Esophagus squamous epithelium (tissue), 5 donors: ENCODE measurements around the gene DDX52. TPM values are rescaled to one million over a fixed set of nuclear protein-coding genes. Genes with fewer than 3 reads are reported as not detected.

Experiments used
- DNase-seq: peaks from one replicate; lab custom pipeline; 2025; lab: John Stamatoyannopoulos, UW
- H3K27ac ChIP-seq, 4 donors: fragments of 200-600 bp; sonication (generic); one replicate each; pipeline ENCODE4 v1.5.1; 2016 to 2019; ENCODE audit warnings: mild to moderate bottlenecking in 1 of 4
- H3K27me3 ChIP-seq, 4 donors: fragments of 200-600 bp; sonication (generic); 1 replicate in 3 of 4; 2 replicates in 1 of 4; pipeline versions ENCODE4 v1.5.1 to v1.6.0; 2017 to 2021; ENCODE audit warnings: antibody characterized with exemption in 1 of 4
- H3K36me3 ChIP-seq, 3 donors: fragments of 200-600 bp; sonication (generic); one replicate each; pipeline ENCODE4 v1.5.1; 2016 to 2019
- H3K4me1 ChIP-seq, 3 donors: fragments of 200-600 bp; sonication (generic); one replicate each; pipeline ENCODE4 v1.5.1; 2017 to 2019
- H3K4me3 ChIP-seq, 4 donors: fragments of 200-600 bp; sonication (generic); 1 replicate in 3 of 4; 2 replicates in 1 of 4; pipeline ENCODE4 v1.5.1; 2016 to 2019; ENCODE audit warnings: mild to moderate bottlenecking in 2 of 4, moderate library complexity in 1 of 4
- H3K9me3 ChIP-seq, 3 donors: fragments of 200-600 bp; sonication (generic); one replicate each; pipeline ENCODE4 v1.5.1; 2016 to 2019
- CTCF ChIP-seq, 6 experiments: fragments of 450-650 bp in 4 of 6; fragments of 200-600 bp in 2 of 6; sonication (generic) in 2 of 6; IDR thresholded peaks; one replicate each; pipeline ENCODE4 v1.5.1; 2016 to 2019; ENCODE audit warnings: antibody characterized with exemption in 6 of 6, mild to moderate bottlenecking in 4 of 6, moderate library complexity in 4 of 6
- POLR2A ChIP-seq, 4 donors: fragments of 450-650 bp; IDR thresholded peaks; one replicate each; pipeline ENCODE4 v1.6.1; 2017; ENCODE audit warnings: antibody characterized with exemption in 4 of 4, mild to moderate bottlenecking in 4 of 4, moderate library complexity in 3 of 4
- WGBS, 2 donors: methylation state at CpG; one replicate each; pipeline ENCODE4 v1.1.5; 2018; 5-methylcytosine and 5-hydroxymethylcytosine counted together
- intact Hi-C: fragments of 100-400 bp; cut with DNase I; formaldehyde crosslinking; loops from one replicate; pipeline ENCODE4 v1.15.0; 2022
- total RNA-seq, 4 donors: library from RNA; depleted of rRNA; stranded (reverse); fragments of >200 nt; gene quantifications; one replicate each; pipeline ENCODE4 v1.1.0, GENCODE V29; 2016
- donor health status: DM: yes; HTN: yes; CAD: no.

The DDX52 gene
- total RNA-seq, 4 donors from 2014 or later, result 13.3 to 27.7 (median 21.6) TPM

- 41 to 72% methylated on average over 5 of the region's 5 CpGs for WGBS, 2 donors
- TF ChIP-seq CTCF (IDR thresholded peaks at IDR 0.05) (no peak), POLR2A (IDR thresholded peaks at IDR 0.05) (no peak)
- Histone ChIP-seq H3K27ac (no peak overlapping the region), H3K4me1 (no peaks in the 10 kb centered on the region), H3K4me3 (no peak overlapping the region), H3K27me3 (peaks cover 0 to 3% (median 0%) of the 10 kb centered on the region in 4 donors), H3K9me3 (no peaks in the 10 kb centered on the region), H3K36me3 (no peaks in the 10 kb centered on the region)
- intact Hi-C loops, result no loop called here
- DNase-seq, result no peak
These were observed 16.7 kb upstream of the DDX52 start for GRCh38 chr17:37659925-37660324.

GRCh38 chr17:37657202-37657601 is 14.0 kb upstream of the DDX52 start:
- intact Hi-C loops, result no loop called here

GRCh38 chr17:37651849-37652248 is 8.6 kb upstream of the DDX52 start:
- WGBS, 2 donors, result 54 to 87% methylated on average over 2 of the region's 2 CpGs
- intact Hi-C loops, result no loop called here

More at GRCh38 chr17:37657202-37657601, 14.0 kb upstream of the DDX52 start:
- Histone ChIP-seq H3K27ac (no peak overlapping the region), H3K27me3 (peaks cover 0 to 21% (median 0%) of the 10 kb centered on the region in 4 donors), H3K4me3 (no peak overlapping the region), H3K4me1 (no peaks in the 10 kb centered on the region), H3K9me3 (no peaks in the 10 kb centered on the region), H3K36me3 (no peaks in the 10 kb centered on the region)
- DNase-seq, result no peak
- no peak for TF ChIP-seq CTCF (IDR thresholded peaks at IDR 0.05)
- TF ChIP-seq POLR2A (IDR thresholded peaks at IDR 0.05), result no peak
- 75 to 87% methylated on average over 1 of the region's 1 CpG for WGBS, 2 donors

GRCh38 chr17:37650419-37651003 is 7.3 kb upstream of the DDX52 start:
- intact Hi-C loops, result no loop called here
- Histone ChIP-seq H3K36me3 (no peaks in the 10 kb centered on the region), H3K4me1 (peaks cover 0 to 11% (median 0%) of the 10 kb centered on the region in 3 donors), H3K27me3 (peaks cover 0 to 85% (median 0%) of the 10 kb centered on the region in 4 donors), H3K4me3 (no peak overlapping the region), H3K9me3 (no peaks in the 10 kb centered on the region), H3K27ac (no peak overlapping the region)
- DNase-seq, result no peak
- TF ChIP-seq CTCF (IDR thresholded peaks at IDR 0.05), result peak in 1 of 6 experiments; percentile 7
- no peak for TF ChIP-seq POLR2A (IDR thresholded peaks at IDR 0.05)
- 49 to 56% methylated on average over 6 of the region's 6 CpGs for WGBS, 2 donors

More at GRCh38 chr17:37651849-37652248, 8.6 kb upstream of the DDX52 start:
- H3K27ac ChIP-seq, result no peak overlapping the region
- no peaks in the 10 kb centered on the region for H3K9me3 ChIP-seq
- no peak overlapping the region for H3K4me3 ChIP-seq
- TF ChIP-seq POLR2A (IDR thresholded peaks at IDR 0.05), result no peak
- TF ChIP-seq CTCF (IDR thresholded peaks at IDR 0.05), result no peak
- peaks cover 0 to 11% (median 0%) of the 10 kb centered on the region in 3 donors for H3K4me1 ChIP-seq
- H3K36me3 ChIP-seq, result no peaks in the 10 kb centered on the region
- no peak for DNase-seq
- peaks cover 0 to 71% (median 0%) of the 10 kb centered on the region in 4 donors for H3K27me3 ChIP-seq

GRCh38 chr17:37648555-37648954 is 5.3 kb upstream of the DDX52 start:
- peaks cover 0 to 88% (median 0%) of the 10 kb centered on the region in 4 donors for H3K27me3 ChIP-seq
- no peaks in the 10 kb centered on the region for H3K36me3 ChIP-seq
- 15 to 19% methylated on average over 2 of the region's 2 CpGs for WGBS, 2 donors
- H3K4me1 ChIP-seq, result peaks cover 0 to 19% (median 3%) of the 10 kb centered on the region in 3 donors
- H3K27ac ChIP-seq, result peak overlapping the region in 2 of 4 donors; percentile 17 to 31
- intact Hi-C loops, result no loop called here
- TF ChIP-seq CTCF (IDR thresholded peaks at IDR 0.05) (no peak), POLR2A (IDR thresholded peaks at IDR 0.05) (no peak)
- no peaks in the 10 kb centered on the region for H3K9me3 ChIP-seq
- no peak overlapping the region for H3K4me3 ChIP-seq
- DNase-seq, result no peak
